ENCODE measurements around the gene ACTN4.

Gene ACTN4

DNA sequence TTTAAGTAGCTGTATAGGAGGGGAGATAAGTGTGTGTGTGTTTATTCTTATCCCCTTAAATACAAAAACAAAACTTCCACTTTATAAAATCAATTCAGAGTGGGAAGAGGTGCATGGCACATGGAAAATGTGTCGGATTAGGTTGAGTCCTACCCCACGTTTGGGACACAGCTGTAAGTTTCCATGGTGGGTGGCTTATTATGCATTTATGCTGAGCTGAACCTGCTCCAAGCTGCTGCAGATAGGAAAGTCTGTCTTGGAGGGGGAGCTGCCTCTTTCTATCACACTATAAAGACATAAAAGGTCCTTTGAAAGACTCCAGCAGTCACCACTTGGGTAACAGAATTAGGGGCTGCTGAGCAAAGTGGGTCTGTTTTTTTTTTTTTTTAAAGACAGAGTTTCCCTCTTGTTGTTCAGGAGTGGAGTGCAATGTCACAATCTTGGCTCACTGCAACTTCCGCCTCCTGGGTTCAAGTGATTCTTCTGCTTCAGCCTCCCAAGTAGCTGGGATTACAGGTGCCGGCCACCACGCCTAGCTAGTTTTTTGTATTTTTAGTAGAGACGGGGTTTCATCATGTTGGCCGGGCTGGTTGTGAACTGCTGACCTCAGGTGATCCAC, 15.2 kb downstream of the ACTN4 start:
- DNase-seq = no peak

DNA sequence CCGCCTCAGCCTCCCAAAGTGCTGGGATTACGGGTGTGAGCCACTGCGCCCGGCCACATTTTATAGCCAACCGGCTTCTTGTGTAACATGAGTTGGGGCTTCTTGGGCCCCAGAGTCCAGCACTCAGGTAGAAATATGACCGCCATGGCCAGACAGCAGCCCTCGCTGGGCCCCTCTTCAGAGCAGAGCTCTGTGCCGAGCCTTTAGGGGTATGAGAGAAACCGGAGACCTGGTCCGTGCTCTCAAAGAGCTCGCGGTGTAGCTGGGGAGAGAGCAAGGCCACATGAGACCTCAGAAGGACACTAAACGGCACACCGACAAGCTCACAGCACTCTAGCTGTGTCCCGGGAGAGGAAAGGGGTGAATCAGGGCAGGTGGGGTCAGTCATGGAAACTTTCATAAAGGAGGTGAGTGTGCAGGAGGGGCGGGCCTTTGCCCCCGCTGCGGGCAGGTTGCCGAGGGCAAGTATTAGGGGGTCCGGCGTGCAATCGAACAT, 15.8 kb downstream of the ACTN4 start:
- no peak for DNase-seq

DNA sequence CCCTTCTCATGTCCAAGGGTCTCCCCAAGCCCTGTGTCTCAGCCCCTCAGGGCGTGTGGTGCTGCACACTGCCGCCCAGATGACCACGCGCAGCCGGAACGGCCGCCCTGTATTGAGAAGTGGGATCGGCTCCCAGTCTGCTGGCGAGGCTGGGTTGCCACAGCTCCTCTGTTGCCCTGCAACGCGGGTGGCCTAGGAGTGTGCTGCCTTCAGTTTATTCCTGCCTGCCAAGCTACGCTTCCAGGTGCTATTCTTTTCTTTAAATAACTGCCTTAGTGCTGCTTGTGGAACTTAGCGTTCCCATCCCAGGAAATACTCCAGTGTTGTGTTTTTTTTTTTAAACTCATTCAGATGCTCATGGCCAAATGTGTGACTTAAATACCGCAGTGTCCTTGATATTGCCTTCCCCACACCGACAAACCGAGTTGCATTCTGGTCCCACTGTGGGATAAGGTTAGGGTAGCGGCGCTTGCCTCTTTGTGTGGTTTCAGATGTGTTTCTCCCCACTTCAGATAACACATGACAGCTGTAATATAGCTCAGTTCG, 16.6 kb downstream of the ACTN4 start:
- DNase-seq = no peak

DNA sequence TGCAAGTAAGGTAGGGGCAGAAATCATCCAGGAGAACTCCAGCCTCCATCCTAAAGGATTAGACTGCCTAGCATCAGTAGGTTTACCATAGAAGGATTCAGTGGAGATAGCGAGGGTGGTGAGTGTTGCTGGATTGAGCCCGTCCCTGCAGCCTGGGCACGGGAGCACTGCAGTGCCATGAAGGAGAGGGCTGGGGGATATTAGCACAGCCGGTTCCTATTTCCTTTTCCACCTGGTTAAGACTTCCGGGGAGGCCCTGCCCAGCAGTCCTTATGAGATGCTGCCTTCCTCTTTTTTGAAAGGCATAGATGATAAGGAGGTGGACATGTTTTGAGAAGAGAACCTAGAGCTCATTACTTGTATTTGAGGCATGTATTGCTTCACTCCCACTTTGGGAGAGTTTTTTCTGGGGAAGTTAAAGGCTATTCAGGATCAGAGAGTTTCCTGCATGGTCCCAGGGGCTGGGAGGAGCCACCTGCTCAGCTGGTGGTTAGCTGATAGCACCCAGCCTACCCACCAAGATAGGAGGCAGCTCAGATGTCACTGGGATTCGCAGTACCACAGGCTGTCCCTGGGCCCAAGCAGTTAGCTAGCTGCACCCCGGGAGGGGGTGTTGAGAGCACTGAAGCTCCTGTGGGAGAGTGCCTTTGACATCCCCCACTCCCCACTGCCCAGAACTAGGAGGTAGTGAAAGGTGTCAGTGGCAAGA, 17.2 kb downstream of the ACTN4 start:
- no peak for DNase-seq

DNA sequence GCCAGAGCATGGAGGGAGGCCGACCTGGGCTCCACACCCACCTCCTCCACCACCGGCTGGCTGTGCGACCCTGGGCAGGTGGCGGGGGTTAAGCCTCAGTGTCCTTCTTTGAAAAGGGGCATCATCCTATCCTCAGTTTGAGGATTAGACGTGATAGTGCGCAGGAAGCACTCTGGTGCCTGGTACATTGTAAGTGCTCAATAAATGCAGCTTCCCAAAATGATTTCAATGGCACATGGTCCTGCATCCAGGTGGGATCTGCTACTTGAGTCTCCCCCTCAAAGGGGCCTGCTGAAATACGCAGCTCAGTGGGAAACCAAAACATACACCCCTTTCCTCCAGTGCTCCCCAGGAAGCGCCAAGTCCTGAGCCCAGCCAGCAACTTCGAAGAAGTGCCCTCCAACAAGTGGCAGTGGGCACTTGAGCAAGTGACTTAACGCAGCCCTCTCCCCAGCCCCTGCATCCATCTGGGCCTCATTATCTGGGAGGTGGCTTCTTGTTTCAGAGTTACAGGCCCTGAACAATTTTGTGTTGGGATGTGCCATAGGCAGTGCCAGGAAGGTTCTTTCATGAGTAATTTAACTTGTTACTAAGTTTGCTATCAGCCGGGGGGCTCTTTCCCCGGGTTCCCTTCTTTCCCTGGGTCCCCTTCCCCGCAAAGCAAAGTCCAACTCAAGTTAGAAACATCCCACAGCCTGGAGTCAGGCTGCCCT, 17.9 kb downstream of the ACTN4 start:
- DNase-seq = no peak

DNA sequence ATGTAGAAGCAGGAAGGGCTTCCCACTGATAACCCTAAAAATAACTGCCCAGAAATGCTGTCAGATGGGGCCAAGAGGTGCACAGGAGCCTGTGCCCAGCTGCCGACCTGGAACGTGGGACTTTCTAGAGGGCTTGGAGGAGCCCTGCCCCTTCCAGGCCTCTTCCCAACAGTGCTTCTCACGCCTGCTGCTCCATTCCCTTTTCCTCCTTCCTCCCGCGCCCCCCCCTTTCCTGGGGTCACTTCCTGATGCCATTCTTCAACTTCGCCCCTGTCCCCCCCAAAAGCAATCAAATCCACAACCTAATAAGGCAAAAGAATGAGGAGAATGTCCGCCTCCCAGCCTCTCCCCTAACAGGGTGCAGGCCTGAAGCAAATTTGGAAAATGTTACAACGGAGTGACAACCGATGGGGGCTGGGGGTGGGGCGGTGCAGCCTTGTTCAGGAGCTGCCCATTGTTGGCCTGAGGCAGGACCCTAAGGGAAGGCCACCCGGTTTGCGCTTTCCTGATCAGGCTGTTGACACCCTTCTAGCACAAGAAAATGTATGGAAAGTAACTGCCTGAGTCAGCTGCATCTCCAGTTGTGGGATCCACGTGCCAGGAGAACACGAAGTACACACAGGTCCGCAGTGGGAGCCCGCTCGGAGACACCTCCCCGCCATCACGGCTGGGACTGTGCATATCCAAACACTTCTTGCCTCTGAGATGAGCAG, 18.7 kb downstream of the ACTN4 start:
- DNase-seq = no peak

DNA sequence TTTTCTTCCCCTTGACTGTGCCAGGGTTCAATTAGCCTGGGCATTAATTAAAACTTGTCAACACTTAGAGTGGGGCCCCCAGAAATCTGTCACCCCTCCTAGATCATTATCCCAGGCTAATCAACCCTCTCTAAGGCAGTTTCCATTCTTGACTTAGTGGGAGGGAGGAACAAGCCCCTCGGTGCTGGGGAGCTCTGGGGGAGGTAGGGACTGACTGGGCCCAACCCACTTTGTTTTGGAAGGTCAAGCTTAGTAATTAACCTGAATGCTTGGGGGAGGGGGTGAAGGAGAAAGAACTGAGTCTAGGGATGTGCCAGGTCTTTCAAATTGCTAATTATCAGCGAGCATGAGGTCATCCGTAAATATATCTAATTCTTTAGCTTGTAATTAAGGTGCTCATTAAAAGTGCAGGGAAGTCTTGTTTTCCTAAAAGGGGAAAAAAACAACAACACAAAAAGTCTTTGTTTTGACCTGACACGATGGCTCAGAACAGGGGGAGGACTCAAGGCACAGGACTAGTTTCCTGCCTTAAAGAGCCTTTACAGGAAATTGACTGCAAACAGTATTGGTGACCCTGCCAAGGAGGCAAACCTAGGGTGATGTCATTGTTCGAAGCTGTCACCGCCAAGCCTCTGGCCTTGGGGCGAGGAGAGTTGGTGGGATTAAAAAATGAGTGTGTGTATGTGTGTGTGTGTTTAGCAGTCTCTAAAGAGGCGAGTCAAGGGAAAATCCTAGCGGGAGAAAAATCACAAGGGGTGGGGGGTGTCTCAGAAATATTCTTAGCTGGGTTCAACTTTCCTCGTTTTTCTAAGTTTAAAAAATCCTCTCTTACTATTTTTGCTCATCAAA, 19.4 kb downstream of the ACTN4 start:
- DNase-seq = no peak

DNA sequence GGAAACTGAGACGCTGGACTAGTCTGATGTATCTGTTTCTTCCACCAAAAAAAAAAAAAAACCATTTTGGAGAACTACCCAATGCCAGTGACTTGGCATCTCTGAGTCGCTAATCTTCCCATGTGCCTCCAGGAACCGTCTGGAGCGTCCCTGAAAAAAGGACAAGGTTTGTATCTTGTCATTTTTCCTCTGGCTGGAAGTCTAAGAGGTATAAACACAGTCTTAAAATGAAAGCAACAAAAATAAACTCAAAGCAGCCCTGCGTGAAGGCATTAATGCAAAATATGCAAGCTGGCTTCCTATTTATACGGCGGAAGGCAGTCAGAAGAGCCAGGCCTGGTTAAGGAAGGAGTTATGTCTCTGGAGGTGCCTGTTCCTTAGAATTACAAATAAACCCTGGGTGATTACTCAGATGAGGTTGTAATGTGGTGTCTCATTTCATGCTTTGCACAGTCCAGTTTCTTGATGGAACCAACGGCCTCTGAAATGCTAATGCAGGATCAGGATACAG, 20.3 kb downstream of the ACTN4 start:
- no peak for DNase-seq

DNA sequence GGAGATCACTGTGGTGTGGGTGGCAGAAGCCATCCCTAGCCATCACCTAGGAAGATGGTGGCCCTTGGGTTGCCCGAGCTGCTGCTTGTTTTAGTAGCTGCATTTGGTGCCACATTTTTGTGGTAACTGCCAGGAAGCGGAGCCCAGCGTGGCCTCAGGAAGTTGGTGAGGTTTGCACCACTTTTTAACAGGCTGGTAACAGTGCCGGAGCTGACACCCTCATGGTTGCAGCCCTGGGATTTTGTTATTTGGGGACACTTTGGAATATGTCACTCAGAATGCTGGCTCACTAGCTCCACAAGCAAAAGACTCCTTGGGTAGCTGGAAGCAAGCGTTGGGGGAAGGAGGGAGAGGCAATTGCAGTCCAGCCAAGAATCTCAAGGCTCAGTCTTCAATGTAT, 22.1 kb downstream of the ACTN4 start:
- DNase-seq = no peak

DNA sequence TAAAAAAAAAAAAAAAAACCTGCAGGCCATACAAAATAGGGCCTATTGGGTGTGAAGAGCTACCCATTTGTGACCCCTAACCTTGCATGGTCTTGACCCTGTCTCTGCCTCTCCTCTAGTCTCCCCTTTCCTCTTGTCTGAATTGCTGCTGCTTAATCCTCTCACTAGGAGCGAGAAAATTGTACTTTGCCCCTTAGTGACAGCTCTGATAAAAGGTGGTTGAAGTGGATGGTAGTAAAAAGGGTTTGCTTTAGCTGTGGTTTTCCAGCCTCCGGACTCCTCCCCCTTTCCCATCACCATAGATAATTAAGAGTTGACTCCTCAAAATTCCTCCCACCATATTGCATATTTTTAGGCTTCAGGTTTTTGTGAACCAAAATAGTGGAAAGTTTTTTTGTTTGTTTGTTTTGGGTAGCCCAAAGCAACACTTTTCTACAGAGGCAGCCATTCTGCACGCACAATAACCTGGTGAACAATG, 23.5 kb downstream of the ACTN4 start:
- no peak for DNase-seq

DNA sequence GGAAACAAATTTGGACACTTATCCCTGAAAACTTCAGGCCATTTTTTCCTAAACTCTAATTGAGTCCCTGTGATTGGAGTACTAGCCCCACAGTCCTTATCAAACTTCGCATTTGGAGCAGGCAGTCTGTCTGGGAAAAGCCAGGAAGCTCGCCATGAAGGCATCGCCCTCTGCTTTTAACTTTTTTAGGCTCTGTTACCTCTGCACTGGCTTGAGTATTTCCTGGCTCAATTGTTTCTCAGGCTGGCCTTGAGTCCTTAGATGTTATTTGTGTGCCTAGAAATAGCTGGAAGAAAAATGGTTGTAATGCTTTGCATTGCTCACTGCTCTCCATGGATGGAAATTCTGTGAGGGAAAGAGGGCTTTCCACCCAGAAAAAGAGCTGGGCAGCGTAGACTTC, 24.2 kb downstream of the ACTN4 start:
- no peak for DNase-seq

DNA sequence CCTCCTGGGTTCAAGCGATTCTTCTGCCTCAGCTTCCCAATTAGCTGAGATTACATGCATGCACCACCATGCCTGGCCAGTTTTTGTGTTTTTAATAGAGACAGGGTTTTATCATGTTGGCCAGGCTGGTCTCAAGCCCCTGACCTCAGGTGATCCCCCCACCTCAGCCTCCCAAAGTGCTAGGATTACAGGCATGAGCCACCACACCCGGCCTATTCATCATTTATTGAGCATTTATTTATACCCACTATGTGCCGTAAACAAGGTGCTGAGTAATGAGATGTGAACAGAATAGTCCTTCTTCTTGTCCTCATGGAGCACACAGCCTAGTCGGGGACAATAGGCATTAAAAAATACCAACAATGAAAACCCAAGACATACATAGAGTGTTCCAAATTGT, 25.6 kb downstream of the ACTN4 start:
- DNase-seq = no peak

DNA sequence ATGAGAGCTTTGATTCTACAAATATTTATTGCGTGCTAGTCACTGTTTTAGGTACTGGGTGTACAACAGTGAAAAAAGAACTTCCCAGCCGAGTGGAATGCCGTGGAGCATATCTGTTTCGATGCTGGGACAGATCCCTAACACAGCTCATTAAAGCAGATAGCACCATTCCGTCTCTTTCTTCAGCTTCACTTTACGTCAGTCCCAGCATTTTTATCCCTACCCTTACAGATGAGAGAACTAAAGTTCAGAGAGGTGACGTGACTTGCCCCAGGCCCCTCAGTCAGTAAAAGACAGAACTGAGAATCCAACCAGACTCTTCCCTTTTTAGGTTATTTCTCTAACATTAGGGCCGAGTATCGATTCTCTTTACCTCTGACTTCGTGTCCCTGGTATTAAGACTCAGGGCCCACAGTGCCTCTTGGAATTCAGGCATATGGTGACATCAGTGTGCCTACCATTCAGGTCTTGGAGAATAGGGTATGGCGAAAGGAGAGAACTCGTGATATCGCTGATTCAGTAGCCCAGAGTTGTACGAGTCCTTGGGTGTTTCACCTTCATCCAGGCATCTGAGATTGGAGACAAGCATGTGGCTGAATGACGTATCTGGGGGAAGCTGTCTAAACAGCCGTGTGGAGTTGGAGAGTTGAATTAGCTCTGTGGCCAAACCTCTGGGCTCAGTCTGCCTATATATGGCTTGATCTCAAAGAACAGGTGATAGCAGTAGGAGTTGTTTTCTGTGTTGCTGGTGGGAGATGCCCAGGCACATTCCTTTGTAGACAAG, 27.1 kb downstream of the ACTN4 start:
- DNase-seq = no peak

DNA sequence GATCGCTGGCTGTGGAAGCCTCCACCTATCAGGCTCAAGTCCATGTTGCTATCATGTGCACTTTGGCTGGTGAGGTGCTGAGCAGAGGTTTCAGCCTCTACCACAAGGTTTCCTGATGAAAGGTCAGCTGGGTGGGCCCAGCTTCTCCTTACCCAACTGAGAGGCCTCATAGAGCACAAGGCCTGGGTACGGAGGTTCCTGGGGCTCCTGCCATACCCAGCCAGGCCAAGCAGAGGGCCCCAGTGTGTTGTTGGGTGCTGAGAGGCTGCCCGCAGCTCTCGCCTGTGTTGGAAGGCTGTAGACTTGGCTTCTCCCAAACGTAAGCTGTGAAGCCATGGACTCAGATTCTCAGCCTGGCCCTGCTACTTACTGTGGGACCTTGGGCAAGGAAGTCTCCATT, 28.2 kb downstream of the ACTN4 start:
- DNase-seq = no peak

DNA sequence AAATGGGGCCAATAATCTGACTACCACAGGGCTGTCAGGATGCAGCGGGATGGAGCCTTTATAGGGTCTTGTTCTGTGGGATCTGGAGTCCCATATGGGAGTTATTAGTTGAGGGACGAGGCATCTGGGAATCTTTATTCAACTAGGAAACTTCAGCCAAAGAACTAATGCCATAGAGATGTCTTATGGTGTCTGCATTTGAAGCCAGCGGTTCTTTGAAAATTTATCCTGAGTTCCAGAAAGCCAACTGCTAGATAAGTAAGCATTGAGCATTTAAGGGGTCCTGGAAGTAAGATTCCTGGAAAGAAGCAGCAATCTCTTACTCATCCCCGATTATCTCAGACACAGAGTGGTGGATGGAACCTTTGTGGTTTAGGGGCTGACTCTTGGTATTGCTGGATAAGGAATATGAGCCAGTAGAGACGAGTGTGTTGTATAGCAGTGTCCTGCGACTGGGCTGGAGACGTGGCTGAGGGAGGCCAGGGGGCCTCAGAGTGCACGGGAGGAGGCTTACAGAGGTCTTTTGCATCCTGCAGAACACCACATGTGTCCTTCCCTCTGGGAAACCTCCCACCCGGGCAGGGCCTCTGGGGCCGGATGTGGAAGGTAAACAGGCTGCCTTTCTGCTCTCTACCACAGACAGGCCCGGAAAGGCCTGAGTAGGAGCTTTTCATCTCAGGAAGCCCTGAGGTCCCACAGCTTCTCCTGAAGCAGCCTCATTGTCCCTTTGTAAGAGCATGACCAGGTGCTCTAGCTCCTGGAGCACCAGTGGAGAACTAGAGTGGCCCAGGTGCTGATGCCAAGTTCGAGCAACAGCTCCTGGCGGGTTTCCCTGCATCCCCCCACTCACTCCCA, 28.8 kb downstream of the ACTN4 start:
- no peak for DNase-seq

DNA sequence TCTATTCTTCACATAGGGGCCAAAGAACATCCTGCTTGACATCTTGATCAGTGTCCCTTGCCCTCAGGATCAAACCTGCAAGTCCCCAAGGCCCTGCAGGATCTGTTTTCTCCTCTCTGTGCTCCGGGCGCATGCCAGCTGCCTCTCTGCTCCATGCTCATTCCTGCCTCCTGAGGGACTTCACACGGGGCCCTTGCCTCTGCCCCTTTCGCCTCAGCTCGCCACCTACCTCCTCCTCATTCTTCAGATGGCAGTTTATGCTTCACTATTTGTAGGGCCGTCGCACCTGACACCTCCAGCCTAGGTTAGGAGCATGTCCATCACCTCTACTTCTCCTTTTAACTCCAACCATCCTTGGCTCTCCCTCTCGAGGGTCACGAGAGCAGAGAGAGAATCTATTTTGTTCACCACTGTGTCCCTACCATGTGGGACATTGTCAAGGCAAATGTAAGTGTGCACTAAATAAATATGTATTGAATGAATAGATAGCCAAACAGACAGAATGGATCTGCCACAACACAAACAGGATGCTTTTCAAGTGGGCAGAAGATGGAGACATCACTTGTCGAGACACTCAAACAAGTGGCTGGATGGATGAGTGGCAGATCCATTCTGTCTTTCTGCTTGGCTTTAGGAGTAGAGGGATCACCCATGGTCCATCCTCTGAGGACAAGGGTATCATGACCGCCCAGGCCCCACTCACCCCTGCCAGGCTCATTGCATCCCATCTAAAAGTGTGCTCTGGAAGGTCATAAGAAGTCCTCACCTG, 29.6 kb downstream of the ACTN4 start:
- DNase-seq = no peak

DNA sequence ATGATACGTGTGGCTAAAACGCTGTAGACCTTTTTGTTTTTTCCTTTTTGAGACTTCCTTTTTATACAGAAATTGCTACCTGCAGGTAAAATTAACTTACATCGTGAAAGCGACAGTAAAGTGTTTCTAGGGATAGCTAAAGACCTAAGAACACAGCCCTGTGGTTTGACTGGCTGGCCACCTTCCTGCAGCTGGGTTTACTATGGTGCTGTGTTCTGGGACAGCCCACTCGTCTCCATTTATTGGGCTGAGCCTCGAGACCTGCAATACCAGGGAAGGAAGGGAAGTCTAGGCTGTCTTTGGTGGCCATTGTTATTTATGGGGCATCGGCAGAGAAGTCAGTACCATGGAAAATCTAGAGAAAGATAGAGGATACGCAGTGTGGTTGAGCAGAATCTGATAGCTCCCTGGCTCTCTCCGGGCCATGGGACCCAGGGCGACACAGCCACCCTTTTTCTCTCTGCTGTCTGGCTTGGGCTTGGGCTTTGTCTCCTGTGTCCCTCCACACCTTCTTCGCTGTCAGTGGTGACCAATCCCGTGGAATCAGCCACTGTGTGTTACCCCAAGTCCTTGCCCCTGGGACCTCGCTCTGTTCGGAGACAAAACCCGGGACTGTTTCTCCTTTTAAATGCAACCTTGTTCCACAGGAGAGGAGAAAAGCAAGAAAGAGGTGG, 30.9 kb downstream of the ACTN4 start:
- DNase-seq = no peak

DNA sequence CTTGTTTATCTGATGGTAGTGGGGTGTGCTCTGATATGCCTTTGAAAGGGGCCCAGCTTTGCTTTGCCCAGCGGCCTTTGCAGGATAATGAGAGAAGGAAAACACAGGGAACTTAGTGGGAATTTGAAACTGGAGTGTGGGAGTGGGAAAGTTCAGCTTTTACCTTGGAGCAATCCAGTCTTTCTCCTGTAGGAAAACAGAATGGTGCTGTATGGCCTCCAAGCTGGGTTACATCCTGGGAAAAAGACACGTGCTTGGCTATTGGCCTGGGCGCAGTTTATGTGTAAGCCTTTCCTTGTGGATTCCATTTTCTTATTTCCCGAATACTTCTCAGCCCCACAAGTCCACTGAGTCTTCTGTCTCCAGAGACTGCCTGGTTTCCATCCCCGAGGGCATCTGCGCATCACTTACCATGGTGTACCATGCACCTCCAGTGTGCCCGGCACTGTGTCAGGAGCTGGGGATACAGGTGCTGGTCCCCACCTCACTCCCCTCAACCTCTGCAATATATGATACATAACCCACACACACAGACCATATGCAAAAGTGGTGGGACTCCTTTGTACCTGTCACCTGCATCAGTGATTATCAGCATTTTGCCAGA, 31.5 kb downstream of the ACTN4 start:
- DNase-seq = no peak
